GM21528 (cell line): ENCODE results near the gene ARHGAP22.

Experiments used
- ATAC-seq: cut with Tn5 transposase; IDR thresholded peaks from one replicate; pipeline ENCODE4 v1.9.1; 2021; ENCODE audit warnings: mild to moderate bottlenecking, moderate library complexity; ENCODE audit not compliant: unreplicated experiment, low FRiP score

ARHGAP22 gene

DNA sequence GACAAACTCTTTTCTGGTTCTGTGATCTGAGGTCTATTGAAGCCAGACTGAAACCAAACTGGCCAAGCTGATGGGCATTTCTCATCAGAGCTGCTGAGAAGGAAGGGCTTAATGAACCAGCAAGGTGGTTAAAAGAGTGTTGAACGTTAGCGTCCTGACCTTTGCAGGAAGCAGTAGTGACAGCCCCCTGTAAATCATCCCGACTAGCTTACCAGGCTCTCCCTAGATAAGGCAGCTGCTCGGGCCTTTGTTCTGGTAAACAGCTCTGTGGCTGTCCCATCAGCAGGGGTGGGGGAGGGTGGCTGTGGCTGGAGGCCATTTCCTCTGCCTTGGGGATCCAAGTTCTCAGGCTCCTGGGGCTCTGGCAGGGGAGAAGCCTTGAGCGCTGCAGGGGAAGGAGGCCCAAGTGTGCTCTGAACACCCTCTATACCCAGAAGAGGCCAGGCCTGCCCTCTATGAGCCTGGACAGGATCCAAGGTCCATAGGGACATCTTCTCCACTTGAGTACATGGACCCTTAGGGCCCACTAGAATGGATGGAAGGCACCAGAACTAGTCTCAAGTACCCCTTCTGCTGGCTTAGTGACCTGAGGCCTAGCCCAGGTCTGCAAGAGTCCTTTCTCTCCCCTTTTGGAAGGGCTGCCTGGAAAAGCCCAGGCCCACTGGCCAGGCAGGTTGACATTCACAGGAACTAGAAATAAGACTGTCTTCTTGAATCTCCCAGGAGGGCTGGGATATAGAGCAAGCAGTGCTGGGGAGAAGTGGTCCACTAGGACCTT lies 134.6 kb downstream of the ARHGAP22 start:
- no peak for ATAC-seq

DNA sequence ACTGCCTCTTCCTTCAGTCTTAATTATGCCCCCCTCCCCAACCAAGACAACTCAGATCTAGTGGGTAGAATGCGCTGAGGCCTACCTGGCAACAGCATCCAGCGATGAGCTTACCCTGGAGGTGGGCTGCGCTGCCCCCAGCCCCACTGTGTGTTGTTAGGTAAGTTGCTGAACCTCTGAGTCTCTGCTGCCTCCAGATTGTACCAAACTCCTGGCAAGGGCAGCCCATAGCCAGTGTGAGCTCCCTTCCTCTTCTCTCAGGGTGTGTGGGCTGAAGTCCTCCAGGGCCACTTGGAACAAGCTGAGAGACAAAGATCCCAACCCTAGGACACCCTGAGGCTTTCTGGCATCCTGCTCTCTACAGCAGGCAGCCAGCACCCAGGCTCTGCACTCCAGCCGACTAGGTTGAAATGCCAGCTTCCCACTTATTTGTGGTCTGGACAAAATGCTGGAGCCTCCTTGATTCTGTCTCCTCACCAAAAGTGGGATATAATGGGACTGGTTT lies 135.3 kb downstream of the ARHGAP22 start:
- no peak for ATAC-seq

DNA sequence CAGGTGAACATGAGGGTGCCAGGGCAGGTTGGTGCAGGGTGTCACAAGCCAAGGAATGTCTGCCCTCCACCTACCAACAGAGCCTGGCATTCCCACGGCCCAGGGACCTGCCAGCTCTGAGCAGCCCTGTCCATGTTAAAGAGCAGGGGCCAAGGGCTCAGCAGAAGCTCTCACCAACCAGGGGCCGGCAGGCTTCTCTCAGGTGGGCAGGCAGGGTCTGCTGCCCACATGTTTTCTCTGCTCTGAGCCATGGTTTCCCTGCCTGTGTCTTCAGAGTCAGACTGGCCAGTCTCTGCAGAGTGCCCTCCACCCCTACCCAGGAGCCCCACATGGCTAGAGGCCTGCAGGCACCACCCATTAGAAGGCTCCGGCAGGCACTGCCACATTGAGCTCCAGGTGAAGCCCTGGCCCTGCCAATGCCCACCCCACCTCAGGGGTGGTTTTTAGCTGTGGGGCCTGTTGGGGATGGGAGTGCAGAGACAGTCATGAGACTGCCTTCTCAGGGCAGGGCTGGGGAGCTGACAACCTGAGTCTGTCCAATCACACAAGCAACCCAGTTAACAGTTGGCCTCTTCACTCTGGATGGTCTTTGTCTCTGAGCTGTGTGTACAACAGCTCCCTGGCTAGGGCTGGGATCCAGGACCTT lies 135.9 kb downstream of the ARHGAP22 start:
- ATAC-seq = no peak

DNA sequence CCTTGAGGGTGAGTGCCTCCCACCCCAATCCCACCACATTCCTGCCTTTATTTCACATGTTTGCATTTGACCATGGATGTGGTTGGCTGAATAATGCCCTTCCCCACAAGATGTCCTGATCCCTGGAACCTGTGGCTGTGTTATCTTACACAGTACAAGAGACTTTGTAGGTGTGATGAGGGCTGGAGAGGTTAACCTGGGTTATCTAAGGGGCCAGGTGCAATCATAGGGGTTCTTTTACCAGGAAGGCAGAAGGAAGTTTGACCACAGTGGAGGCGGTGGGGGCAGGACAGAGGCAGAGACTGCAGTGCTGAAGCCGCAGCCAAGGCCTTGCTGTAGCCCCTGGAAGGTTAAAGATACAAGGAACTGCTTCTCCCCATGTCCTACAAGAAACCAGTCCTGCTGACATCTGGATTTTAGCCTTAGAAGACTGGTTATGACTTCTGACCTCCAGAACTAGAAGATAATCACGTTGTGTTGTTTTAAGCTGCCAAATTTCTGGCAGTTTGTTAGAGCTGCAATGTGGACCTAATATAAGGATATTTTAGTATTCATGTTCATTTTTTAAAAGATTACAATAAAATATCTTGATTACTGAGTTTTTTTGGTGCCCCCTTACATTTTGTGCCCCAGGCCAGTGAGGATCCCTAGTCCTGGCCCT lies 136.6 kb downstream of the ARHGAP22 start:
- ATAC-seq = no peak

DNA sequence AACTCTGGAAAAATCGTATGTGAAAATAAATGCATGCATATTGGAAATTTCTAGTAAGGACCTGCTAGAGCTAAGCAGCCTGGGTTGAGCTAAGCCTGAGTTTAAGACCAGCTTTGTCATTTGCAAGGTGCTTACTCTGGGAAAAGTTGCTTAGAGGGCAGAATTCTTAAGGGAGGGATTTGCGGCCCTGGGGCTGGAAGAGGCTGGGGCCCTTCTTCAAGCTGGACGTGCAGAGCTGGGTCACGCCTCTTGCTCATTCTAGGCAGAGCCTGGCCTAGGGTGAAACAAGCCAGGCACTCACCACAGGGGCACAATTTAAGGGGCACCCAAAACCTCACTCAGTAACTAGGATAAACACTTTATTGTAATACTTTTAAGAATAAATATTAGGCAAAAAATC lies 137.2 kb downstream of the ARHGAP22 start:
- ATAC-seq = no peak

DNA sequence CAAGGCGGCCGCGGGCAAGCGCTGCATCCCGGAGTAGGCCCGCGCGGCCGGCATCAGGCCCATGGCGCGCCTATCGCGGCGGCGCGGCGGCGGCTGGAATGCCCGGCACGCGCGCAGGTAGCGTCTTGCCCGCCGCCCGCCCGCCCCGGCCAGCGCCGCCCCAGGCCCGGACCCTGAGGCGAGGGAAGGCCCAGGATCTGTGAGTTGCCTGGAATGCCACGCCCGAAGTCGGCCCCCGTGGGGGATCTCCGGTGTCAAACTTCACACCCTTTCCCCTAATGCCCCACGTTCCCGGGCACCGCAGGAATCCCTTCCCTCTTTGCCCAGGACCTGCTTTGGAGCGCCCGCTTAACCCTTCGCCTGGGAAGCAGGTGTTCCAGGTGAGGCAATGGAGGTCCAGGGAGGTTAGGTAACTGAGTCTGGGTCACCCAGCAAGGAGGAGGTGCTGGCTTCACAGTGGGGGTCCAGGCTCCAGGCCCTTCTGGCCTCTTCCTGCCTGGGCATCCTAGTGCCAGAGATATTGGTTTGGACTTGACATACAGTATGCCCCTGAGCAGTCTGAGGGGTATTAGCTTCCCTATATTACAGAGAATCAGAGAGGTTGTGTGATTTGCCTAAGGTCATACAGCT lies 138.1 kb downstream of the ARHGAP22 start:
- no peak for ATAC-seq

DNA sequence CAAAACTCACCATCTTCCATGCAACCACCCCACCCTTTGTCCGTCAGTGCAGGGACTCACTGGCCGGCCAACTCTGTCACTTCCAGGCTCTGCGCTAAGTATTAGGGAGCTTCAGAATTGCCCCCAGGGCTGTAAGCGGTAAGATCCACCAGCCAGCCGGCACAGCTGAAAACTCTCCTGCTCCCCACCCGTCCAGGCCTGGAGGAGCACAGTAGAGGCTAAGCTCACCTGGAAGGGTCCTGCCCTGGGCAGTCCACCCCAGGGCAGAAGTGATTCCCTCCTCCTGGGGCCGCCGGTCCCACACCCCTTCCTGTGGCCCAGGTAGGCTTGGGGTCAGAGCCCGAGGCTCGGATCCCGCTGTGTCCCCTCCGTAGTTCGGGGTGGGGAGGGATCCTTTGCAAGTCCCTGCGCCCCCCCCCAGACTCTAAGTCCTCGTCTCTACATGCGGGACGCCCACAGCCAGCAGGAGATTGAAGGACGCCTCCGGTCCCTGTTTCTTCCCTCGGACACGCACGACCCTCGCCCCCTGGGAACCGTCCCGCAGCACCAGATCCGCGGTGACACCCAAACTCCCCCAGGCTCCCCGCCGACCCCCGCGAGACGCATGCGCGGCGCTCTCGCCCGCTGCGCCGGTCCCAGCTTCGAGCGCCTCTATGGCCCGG lies 138.9 kb downstream of the ARHGAP22 start:
- ATAC-seq = no peak

DNA sequence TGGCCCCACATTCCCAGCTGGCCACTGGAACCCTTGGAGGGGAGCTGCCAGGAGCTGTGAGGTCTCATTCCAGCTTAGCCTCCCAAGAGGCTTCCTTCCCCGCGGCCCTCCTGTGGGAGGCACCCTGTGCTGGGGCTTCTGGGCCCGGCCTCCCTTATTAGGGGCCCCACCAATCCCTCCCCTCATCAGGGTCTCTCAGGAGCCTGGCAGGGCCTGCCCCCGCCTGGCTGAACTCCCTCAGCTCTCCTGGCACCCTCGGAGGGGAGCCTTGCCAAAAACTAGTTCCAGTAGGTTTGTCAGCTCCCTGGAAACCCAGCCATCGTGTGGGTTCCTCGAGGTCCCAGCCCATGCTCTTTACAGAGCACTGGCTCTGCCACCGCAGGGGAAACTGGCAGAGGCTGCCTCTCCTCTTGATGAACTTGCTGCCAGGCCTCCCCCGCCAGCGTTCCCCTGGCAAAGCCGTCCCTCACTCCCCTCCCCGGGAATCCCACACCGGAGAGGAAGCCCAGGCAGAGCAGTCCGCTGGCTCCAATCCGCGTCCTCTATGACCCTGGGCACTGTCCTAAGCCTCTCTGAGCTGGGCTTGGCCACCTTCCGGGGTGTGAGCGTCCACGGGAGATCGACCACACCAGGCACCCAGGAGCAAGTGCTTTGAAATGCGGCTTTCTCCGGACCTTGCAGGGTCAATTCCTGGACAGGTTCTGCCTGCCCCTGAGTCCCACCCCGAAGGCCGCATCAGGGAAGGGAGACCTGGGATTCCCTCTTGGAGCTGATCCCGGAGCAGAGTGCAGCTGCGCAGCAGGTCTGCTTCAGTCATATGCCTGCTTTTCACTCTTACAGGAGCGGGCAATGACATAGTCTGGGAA lies 139.8 kb downstream of the ARHGAP22 start:
- no peak for ATAC-seq

DNA sequence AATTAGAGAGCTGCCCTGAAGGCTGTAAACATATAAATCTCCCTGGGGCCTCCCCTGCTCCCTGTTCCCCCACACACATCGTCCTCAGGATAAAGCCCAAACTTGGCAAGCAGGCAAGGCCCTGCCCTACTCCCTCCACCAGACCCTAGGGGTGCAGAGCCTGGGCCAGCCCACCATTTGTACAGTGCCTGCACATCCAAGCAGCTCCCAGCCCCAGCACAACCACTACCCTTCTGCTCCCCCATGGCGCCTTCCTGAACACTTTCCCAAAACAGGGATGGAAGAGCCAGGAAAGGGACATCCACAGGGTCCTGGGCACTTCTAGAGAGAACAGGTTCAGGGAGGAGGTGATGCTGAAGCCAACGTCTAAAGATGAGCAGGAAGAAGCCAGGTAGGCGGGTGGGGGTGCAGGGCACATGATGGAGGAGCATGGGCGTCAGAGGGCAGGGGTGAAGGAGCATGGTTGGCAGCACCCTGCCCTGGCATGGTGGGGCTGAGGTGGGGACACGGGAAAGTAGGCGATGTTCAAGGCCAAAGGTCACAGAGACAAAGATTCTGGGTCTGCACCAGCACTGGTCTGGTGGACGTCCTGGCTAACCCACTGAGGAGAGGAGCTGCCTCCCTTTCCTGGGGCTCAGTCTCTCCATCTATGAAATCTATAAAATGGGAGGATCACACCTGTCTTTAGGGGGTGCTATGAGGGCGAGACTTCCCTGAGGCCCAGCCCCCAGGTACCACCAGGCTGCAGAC lies 140.6 kb downstream of the ARHGAP22 start:
- no peak for ATAC-seq

DNA sequence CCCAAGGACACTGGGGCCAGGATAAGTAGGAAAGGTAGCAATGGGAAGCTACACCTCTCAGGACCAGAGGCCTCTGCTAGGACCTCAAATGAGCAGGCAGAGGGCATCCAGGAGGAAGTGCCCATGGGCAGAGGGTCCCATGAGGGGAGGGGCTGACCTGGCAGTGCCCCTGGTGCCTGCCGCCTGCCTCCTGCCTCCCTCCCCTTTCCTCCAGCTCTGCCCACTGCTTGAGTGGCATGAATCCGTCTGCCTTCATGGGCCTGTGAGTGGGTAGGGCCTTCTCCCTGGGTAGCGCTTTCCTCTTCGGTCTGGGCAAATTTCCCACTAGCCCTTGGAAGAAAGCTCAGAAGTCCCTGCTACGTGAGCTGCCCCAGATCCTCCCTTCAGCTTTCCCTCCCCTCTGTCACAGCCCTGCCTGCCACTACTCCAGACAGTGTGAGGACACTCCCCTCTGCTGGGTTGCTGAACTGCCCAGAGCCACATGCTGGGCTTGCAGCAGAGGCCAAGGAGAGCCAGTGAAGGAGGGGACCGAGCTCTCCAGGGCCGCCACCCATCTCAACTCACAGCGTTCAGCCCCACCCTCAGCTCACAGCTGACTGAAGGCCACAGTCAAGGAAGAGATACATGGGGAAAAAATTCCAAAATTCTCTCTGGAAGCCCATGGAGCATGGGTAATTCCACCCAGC lies 141.4 kb downstream of the ARHGAP22 start:
- ATAC-seq = no peak

DNA sequence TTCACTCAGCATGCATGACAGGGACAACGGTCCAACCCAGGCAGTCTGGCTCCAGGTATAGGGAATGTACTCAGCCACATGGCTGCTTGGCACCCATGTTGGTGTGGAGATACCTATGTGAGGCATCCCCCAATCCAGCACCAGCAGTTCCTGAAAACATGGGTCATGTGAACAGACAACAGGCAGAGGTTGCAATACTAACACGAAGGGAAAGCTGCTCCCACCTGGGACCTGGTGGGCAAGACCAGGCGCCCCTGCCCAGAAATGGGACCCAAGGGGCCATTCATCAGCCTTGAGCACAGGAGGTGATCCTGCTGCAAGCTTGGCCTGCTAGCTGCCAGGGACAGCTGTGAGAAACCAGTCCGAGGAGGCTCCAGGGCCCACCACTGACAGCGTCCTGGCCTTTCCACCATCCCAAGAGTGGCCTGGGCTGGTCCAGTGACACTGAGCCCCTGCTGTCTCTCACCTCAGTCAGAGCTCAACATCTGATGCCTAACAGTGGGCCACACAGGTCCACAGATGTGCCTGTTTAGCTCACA lies 142.3 kb downstream of the ARHGAP22 start:
- ATAC-seq = no peak

DNA sequence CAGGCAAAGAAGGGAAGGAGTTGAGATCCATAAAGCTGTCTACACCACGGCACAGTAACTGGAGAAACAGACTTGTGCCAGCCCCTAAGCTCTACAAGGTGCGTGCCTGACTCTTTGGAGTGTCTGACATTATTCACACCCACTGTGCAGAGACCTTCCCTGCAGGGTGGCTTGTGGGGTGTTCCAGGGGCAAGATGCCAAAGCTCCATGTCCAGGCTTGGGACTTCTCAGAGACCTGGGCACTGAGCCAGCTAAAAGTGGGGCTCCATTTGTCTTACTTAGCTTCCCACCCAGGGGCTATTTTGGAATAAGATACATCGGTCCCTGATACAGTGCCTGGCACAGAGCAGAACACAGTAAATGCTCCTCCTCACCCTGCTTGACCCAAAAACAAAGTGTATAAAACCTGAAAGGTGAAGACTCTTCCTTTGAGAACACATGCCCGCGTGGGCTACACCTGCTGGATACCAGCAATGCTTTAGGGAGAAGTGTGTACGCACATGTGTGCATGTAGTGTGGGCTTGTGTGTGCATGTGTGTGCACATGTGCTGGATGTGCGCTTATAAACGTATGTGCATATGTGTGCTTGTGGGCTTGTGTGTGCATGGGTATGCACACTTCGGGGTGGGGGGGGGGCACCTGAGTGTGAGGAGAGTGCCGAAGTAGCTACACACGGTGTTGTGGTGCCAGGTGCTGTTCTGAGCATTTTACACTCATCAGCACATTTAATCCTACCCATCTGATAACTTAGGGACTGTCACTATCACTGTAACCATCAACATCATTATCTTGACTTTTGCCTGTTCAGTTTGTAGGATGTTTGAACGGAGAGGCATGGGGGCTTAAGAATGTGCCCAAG lies 143.0 kb downstream of the ARHGAP22 start:
- no peak for ATAC-seq

DNA sequence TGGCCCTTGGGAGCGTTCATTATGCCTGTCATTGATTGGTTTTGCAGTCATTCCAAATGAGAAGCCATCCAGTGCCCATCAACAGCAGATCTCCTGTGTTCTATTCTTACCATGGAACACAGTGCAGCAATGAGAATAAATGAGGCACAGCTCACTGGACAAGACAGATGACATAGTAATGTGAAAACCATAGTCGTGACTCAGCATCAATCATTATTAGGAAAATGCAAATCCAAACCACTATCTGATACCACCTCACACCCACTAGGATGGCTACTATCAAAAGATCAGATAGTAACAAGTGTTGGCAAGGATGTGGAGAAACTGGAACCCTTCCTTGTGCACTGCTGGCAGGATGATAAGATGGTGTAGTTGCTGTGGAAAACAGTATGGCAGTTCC lies 144.7 kb downstream of the ARHGAP22 start:
- no peak for ATAC-seq

DNA sequence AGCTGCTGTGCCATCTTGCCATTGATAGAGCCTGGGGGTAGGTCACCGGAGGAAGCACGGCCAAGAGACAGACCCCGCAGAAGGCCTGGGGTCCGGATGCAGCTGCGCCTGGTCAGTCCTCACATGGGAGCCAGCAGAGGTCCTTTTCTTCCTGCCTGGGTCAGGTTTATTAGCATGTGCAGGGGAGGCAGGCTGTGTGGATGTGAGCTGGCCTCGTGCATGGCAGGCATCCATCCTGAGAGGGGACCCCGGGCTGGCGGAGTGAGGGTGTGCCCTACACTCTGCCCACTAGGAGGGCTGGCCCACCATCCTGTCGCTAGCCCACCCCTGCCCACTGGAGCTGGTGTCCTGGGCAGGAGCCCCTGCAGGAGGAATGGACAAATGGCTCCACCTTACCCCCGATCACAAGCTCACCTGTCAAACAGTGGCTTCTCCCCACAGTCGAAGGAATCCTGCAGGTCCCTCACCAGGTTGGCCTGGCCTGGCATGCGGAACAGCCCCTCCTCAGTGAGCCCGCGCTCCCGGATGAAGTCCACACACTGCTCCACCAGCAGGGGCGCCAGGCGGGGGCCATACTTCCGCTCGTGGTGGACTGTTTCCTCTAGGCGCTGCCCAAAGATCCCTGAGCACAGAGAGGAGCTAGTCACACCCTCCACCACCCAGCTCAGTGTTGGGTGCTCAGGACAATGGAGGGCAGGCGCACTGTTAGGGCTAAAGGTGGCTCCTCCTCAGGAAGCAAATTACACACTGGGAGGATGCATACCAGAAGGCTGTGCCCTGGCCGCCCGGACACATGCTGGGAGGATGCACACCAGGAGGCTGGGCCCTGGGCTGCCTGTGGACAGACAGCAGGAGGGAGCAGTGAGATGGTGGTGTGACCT lies 145.4 kb downstream of the ARHGAP22 start:
- ATAC-seq = no peak

DNA sequence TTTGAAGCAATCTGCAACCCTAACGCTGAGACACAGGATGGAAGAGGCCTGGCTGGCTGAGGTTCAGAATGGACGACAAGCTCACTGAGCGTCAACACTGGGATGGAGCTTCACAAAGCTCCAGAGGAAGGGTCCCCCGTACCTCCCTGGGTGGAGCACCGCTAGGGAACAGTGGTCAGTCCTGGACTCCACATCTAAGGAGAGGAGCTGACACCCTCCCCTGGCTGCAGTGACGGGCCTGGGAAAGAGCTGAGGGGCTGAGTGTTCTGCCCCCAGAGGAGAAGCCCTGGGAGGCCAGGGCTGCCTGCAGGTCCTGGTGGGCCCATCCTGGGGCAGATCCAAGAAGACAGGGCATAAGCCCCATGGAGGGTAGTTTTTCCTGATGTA lies 146.2 kb downstream of the ARHGAP22 start:
- ATAC-seq = no peak

DNA sequence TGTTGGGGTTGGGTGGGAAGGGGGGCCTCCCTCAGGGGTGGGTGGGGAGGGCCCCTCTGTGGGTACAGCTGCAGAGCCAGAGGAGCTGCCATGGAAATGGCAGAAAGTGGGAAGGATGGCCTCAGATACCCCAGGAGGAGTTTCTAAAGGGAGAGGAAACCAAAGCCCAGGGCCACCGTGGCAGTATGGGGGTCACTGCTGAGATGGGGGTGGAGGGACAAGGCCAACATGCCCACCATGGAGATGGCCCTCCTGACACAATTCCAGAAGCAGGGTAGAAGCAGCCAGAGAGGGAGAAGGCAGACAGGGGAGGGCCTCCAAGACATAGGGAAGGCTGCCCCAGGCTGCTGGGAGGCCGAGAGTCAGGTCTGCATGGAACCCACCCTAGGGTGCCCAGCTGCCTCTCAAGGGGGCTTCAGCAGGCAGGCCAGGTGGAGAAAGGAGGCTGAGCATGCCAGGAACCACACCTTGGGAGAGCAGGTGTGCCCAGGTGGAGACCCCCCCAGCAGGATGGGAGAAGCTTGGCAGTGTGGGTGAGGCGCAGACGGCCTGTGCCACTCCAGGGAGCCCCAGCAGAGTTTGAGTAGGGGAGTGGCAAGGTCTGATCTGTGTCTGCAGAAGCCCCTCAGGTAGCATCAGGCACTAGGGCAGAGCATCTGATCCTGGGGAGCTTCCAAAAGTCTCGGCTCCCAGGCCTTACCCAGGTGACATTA lies 146.8 kb downstream of the ARHGAP22 start:
- no peak for ATAC-seq
